ENCODE measurements around the gene CTDSPL.

Gene CTDSPL

GRCh38 chr3:38028621-38029361 lies 167.1 kb downstream of the CTDSPL start:
- Histone ChIP-seq H2AK5ac (ENCODE audit: low read length, severe bottlenecking) (no peak overlapping the region), H3K14ac (ENCODE audit: low read length in 2 of 2) (no peak overlapping the region), H2BK5ac (ENCODE audit: low read depth, low read length, poor library complexity, severe bottlenecking) (no peak overlapping the region), H3K27me3 (ENCODE audit: control insufficient read depth in 1 of 2, insufficient read depth in 1 of 2, low read length in 2 of 2) (no peaks in the 10 kb centered on the region), H3K4me2 (ENCODE audit: low read length, poor library complexity, severe bottlenecking) (peak overlapping the region; percentile 98), H2BK15ac (ENCODE audit: low read depth, poor library complexity, severe bottlenecking) (no peak overlapping the region), H3K4me1 (ENCODE audit: control insufficient read depth, insufficient read depth, low read depth, low read length) (peaks cover 26% of the 10 kb centered on the region), H2AFZ (ENCODE audit: low read depth, low read length) (no peak overlapping the region), H3K79me1 (replicated peaks; ENCODE audit: low read length, poor library complexity, severe bottlenecking) (no peaks in the 10 kb centered on the region), H3K9me3 (ENCODE audit: control insufficient read depth, low read length) (no peaks in the 10 kb centered on the region), H2BK120ac (ENCODE audit: low read depth, low read length) (peak overlapping the region; percentile 11), H3K4me3 (ENCODE audit: insufficient read depth in 1 of 2, low read depth in 1 of 2, low read length in 2 of 2) (peak overlapping the region; percentile 79 to 80), H3K18ac (ENCODE audit: low read depth in 1 of 2, low read length in 2 of 2) (peak overlapping the region in 1 of 2 experiments; percentile 25), H3K36me3 (ENCODE audit: control insufficient read depth in 1 of 2, insufficient read depth in 2 of 2, low read depth in 1 of 2, low read length in 2 of 2) (no peaks in the 10 kb centered on the region), H3K27ac (ENCODE audit: low read length, poor library complexity, severe bottlenecking) (no peak overlapping the region), H2BK12ac (ENCODE audit: low read length in 2 of 2) (no peak overlapping the region), H3K4ac (ENCODE audit: low read depth in 1 of 2, low read length in 2 of 2) (no peak overlapping the region), H3K9ac (ENCODE audit: low read length) (peak overlapping the region; percentile 88), H4K8ac (ENCODE audit: low read length) (no peak overlapping the region), H4K91ac (ENCODE audit: low read length) (no peak overlapping the region), H3K23ac (ENCODE audit: low read length in 2 of 2) (no peak overlapping the region)
- peak; percentile 14 for DNase-seq
- 9% methylated on average over 35 of the region's 45 CpGs for WGBS

- H4K8ac ChIP-seq (ENCODE audit: low read length): peak within 1 kb of the TSS; percentile 66
- H2BK5ac ChIP-seq (ENCODE audit: low read depth, low read length, poor library complexity, severe bottlenecking): no peak within 1 kb of the TSS
- no peaks in the 10 kb centered on the region for H3K9me3 ChIP-seq (ENCODE audit: control insufficient read depth, low read length)
- DNase-seq: peak; percentile 74
- peak within 1 kb of the TSS; percentile 95 for H2AFZ ChIP-seq (ENCODE audit: low read depth, low read length)
- H3K18ac ChIP-seq (ENCODE audit: low read depth in 1 of 2, low read length in 2 of 2): peak within 1 kb of the TSS; percentile 1 to 71
- H3K23ac ChIP-seq (ENCODE audit: low read length in 2 of 2): peak within 1 kb of the TSS in 1 of 2 experiments; percentile 83
- peak within 1 kb of the TSS in 1 of 2 experiments; percentile 80 for H3K4ac ChIP-seq (ENCODE audit: low read depth in 1 of 2, low read length in 2 of 2)
- 1% methylated on average over 55 of the region's 75 CpGs for WGBS
- H3K27me3 ChIP-seq (ENCODE audit: control insufficient read depth in 1 of 2, insufficient read depth in 1 of 2, low read length in 2 of 2): no peaks in the 10 kb centered on the region
- no peak within 1 kb of the TSS for H3K27ac ChIP-seq (ENCODE audit: low read length, poor library complexity, severe bottlenecking)
- H4K91ac ChIP-seq (ENCODE audit: low read length): peak within 1 kb of the TSS; percentile 29
- H3K79me1 ChIP-seq (replicated peaks; ENCODE audit: low read length, poor library complexity, severe bottlenecking): no peaks in the 10 kb centered on the region
- peak within 1 kb of the TSS; percentile 0 for H2BK15ac ChIP-seq (ENCODE audit: low read depth, poor library complexity, severe bottlenecking)
- H2AK5ac ChIP-seq (ENCODE audit: low read length, severe bottlenecking): no peak within 1 kb of the TSS
- peak within 1 kb of the TSS; percentile 96 for H3K9ac ChIP-seq (ENCODE audit: low read length)
- peak within 1 kb of the TSS; percentile 98 for H3K4me2 ChIP-seq (ENCODE audit: low read length, poor library complexity, severe bottlenecking)
- peaks cover 23% of the 10 kb centered on the region for H3K4me1 ChIP-seq (ENCODE audit: control insufficient read depth, insufficient read depth, low read depth, low read length)
- H2BK12ac ChIP-seq (ENCODE audit: low read length in 2 of 2): peak within 1 kb of the TSS in 1 of 2 experiments; percentile 2
- H3K36me3 ChIP-seq (ENCODE audit: control insufficient read depth in 1 of 2, insufficient read depth in 2 of 2, low read depth in 1 of 2, low read length in 2 of 2): no peaks in the 10 kb centered on the region
- H3K4me3 ChIP-seq (ENCODE audit: insufficient read depth in 1 of 2, low read depth in 1 of 2, low read length in 2 of 2): peak within 1 kb of the TSS; percentile 79 to 80
- peak within 1 kb of the TSS; percentile 11 for H2BK120ac ChIP-seq (ENCODE audit: low read depth, low read length)
- H3K14ac ChIP-seq (ENCODE audit: low read length in 2 of 2): peak within 1 kb of the TSS in 1 of 2 experiments; percentile 35
Observed at GRCh38 chr3:38029400-38030125, 167.9 kb downstream of the CTDSPL start, which contains the start of gene PLCD1. Gene PLCD1, minus strand, starts transcription at chr3:38029642. Its CDS starts 103 bp downstream, at chr3:38029539.

- whole genome bisulfite sequencing: 78% methylated on average over 6 of the region's 8 CpGs
- Histone ChIP-seq H2BK12ac (ENCODE audit: low read length in 2 of 2) (peak overlapping the region in 1 of 2 experiments; percentile 33), H2AFZ (ENCODE audit: low read depth, low read length) (peak overlapping the region; percentile 95), H3K14ac (ENCODE audit: low read length in 2 of 2) (peak overlapping the region in 1 of 2 experiments; percentile 35), H3K27ac (ENCODE audit: low read length, poor library complexity, severe bottlenecking) (no peak overlapping the region), H3K4me2 (ENCODE audit: low read length, poor library complexity, severe bottlenecking) (peak overlapping the region; percentile 98), H3K79me1 (replicated peaks; ENCODE audit: low read length, poor library complexity, severe bottlenecking) (no peaks in the 10 kb centered on the region), H3K4me1 (ENCODE audit: control insufficient read depth, insufficient read depth, low read depth, low read length) (peaks cover 23% of the 10 kb centered on the region), H2AK5ac (ENCODE audit: low read length, severe bottlenecking) (no peak overlapping the region), H3K18ac (ENCODE audit: low read depth in 1 of 2, low read length in 2 of 2) (peak overlapping the region; percentile 14 to 71), H3K9ac (ENCODE audit: low read length) (peak overlapping the region; percentile 96), H3K9me3 (ENCODE audit: control insufficient read depth, low read length) (no peaks in the 10 kb centered on the region), H4K8ac (ENCODE audit: low read length) (peak overlapping the region; percentile 66), H3K36me3 (ENCODE audit: control insufficient read depth in 1 of 2, insufficient read depth in 2 of 2, low read depth in 1 of 2, low read length in 2 of 2) (no peaks in the 10 kb centered on the region), H2BK15ac (ENCODE audit: low read depth, poor library complexity, severe bottlenecking) (peak overlapping the region; percentile 0), H3K27me3 (ENCODE audit: control insufficient read depth in 1 of 2, insufficient read depth in 1 of 2, low read length in 2 of 2) (no peaks in the 10 kb centered on the region), H4K91ac (ENCODE audit: low read length) (peak overlapping the region; percentile 29), H2BK120ac (ENCODE audit: low read depth, low read length) (no peak overlapping the region), H3K4ac (ENCODE audit: low read depth in 1 of 2, low read length in 2 of 2) (peak overlapping the region in 1 of 2 experiments; percentile 76), H2BK5ac (ENCODE audit: low read depth, low read length, poor library complexity, severe bottlenecking) (no peak overlapping the region), H3K4me3 (ENCODE audit: insufficient read depth in 1 of 2, low read depth in 1 of 2, low read length in 2 of 2) (peak overlapping the region; percentile 79 to 80), H3K23ac (ENCODE audit: low read length in 2 of 2) (peak overlapping the region in 1 of 2 experiments; percentile 83)
- DNase-seq: no peak
Observed at GRCh38 chr3:38030126-38031021, 168.7 kb downstream of the CTDSPL start.
